Ishikawa (cell line): ENCODE measurements around the gene SOX15.

Experiments used
- CEBPB ChIP-seq: IDR thresholded peaks from 2 replicates; pipeline ENCODE4 v1.6.1; 2012
- CREB1 ChIP-seq: IDR thresholded peaks from 2 replicates; pipeline ENCODE4 v1.6.1; 2012; ENCODE audit warnings: low read depth
- EP300 ChIP-seq: IDR thresholded peaks from 2 replicates; pipeline ENCODE4 v1.6.1; 2012; ENCODE audit warnings: borderline replicate concordance
- FOXM1 ChIP-seq: IDR thresholded peaks from 2 replicates; pipeline ENCODE4 v1.6.1; 2012; ENCODE audit warnings: low read depth, borderline replicate concordance
- NFIC ChIP-seq: IDR thresholded peaks from 2 replicates; pipeline ENCODE4 v1.6.1; 2012
- RAD21 ChIP-seq: IDR thresholded peaks from 2 replicates; pipeline ENCODE4 v1.6.1; 2012; ENCODE audit warnings: low read depth
- TAF1 ChIP-seq: IDR thresholded peaks from 2 replicates; pipeline ENCODE4 v1.6.1; 2012; ENCODE audit warnings: low read depth, mild to moderate bottlenecking
- YY1 ChIP-seq: IDR thresholded peaks from 2 replicates; pipeline ENCODE4 v1.6.1; 2012; ENCODE audit warnings: low read depth

GRCh38 chr17:7629939-7630571, 40.2 kb upstream of the SOX15 start, which contains the start of gene SHBG:
- TF ChIP-seq TAF1 (no peak), CREB1 (no peak), CEBPB (no peak), RAD21 (no peak), FOXM1 (no peak), YY1 (no peak), EP300 (no peak), NFIC (no peak)
